Colonic mucosa (tissue), 4 donors: ENCODE results near the gene GMFB. TPM values are rescaled to one million over a fixed set of nuclear protein-coding genes. Genes with fewer than 3 reads are reported as not detected.

Experiments
- DNase-seq: peaks from one replicate; pipeline ENCODE4 v3.0.0-alpha.2; 2020
- H3K27ac ChIP-seq: fragments of 200-600 bp; one replicate; pipeline ENCODE4 v1.8.0; 2021
- H3K27me3 ChIP-seq: fragments of 200-600 bp; one replicate; pipeline ENCODE4 v1.8.0; 2021
- H3K36me3 ChIP-seq: fragments of 200-600 bp; one replicate; pipeline ENCODE4 v1.8.0; 2021
- H3K4me1 ChIP-seq: fragments of 200-600 bp; one replicate; pipeline ENCODE4 v1.8.0; 2021; ENCODE audit warnings: mild to moderate bottlenecking
- H3K4me3 ChIP-seq: fragments of 200-600 bp; one replicate; pipeline ENCODE4 v1.8.0; 2021
- H3K9ac ChIP-seq, 2 donors: one replicate each; pipeline ENCODE4 v1.7.0; 2013; ENCODE audit warnings: control low read depth in 2 of 2, low read depth in 2 of 2, low read length in 2 of 2
- H3K9me3 ChIP-seq: fragments of 200-600 bp; one replicate; pipeline ENCODE4 v1.8.0; 2021
- CTCF ChIP-seq: fragments of 200-600 bp; IDR thresholded peaks from one replicate; pipeline ENCODE4 v1.8.0; 2022; ENCODE audit warnings: antibody characterized with exemption, mild to moderate bottlenecking
- intact Hi-C: fragments of 100-400 bp; cut with DNase I; formaldehyde crosslinking; loops from one replicate; pipeline ENCODE4 v1.14.1; 2022
- total RNA-seq, 2 donors: library from RNA; stranded (reverse); fragmentation: NEBNext Ultra II Directional in 1 of 2; extraction: Animal tissue kit (Norgen Biotek cat#: 25700) in 1 of 2; gene quantifications; one replicate each; pipeline ENCODE4 v1.2.1, GENCODE V29; 2021
- donor health status: healthy.
- donor health status: DM: no; HTN: no; CAD: no.
- donor health status: DM: no; HTN: no; CAD: no.

GMFB gene
- total RNA-seq, 2 donors from 2014 or later, result 67.8 to 85.7 TPM

- Histone ChIP-seq H3K27me3 (no peaks in the 10 kb centered on the region), H3K9me3 (no peaks in the 10 kb centered on the region), H3K36me3 (no peaks in the 10 kb centered on the region), H3K9ac (no peak overlapping the region), H3K27ac (no peak overlapping the region), H3K4me3 (no peak overlapping the region), H3K4me1 (peaks cover 4% of the 10 kb centered on the region)
- TF ChIP-seq CTCF, result no peak
- DNase-seq, result no peak
- intact Hi-C loops, result no loop called here
Measured at GRCh38 chr14:54533100-54533499, 44.3 kb upstream of the GMFB start.

GRCh38 chr14:54532111-54533012 is 43.6 kb upstream of the GMFB start:
- no peak for TF ChIP-seq CTCF
- no peak for DNase-seq
- Histone ChIP-seq H3K9ac (no peak overlapping the region), H3K36me3 (no peaks in the 10 kb centered on the region), H3K27ac (no peak overlapping the region), H3K27me3 (no peaks in the 10 kb centered on the region), H3K9me3 (no peaks in the 10 kb centered on the region), H3K4me3 (no peak overlapping the region), H3K4me1 (peaks cover 4% of the 10 kb centered on the region)
- intact Hi-C loops, result no loop called here

GRCh38 chr14:54529811-54530210 is 41.0 kb upstream of the GMFB start:
- peak; percentile 84 for DNase-seq
- Histone ChIP-seq H3K27me3 (no peaks in the 10 kb centered on the region), H3K9me3 (no peaks in the 10 kb centered on the region), H3K9ac (no peak overlapping the region), H3K36me3 (no peaks in the 10 kb centered on the region), H3K27ac (peak overlapping the region; percentile 1), H3K4me3 (no peak overlapping the region), H3K4me1 (peaks cover 4% of the 10 kb centered on the region)
- intact Hi-C loops, result no loop called here
- TF ChIP-seq CTCF, result no peak

GRCh38 chr14:54528973-54529372 is 40.2 kb upstream of the GMFB start:
- intact Hi-C loops, result no loop called here
- Histone ChIP-seq H3K4me1 (peaks cover 4% of the 10 kb centered on the region), H3K27ac (no peak overlapping the region), H3K36me3 (no peaks in the 10 kb centered on the region), H3K27me3 (no peaks in the 10 kb centered on the region), H3K9me3 (no peaks in the 10 kb centered on the region), H3K4me3 (no peak overlapping the region), H3K9ac (no peak overlapping the region)
- DNase-seq, result no peak
- no peak for TF ChIP-seq CTCF

GRCh38 chr14:54524410-54524809 is 35.6 kb upstream of the GMFB start:
- Histone ChIP-seq H3K9me3 (no peaks in the 10 kb centered on the region), H3K36me3 (no peaks in the 10 kb centered on the region), H3K9ac (no peak overlapping the region), H3K27me3 (no peaks in the 10 kb centered on the region), H3K27ac (no peak overlapping the region), H3K4me1 (no peaks in the 10 kb centered on the region), H3K4me3 (no peak overlapping the region)
- no peak for DNase-seq
- no peak for TF ChIP-seq CTCF
- intact Hi-C loops, result no loop called here
